K562 (cell line): ENCODE results near the gene ARID3A. TPM values are rescaled to one million over a fixed set of nuclear protein-coding genes. Genes with fewer than 3 reads are reported as not detected.

Experiments used
- BHLHE40 ChIP-seq: IDR thresholded peaks from 2 replicates; pipeline ENCODE4 v1.6.1; 2011; ENCODE audit warnings: low read length, improper control_type of control experiment
- FIP1L1 ChIP-seq: fragments of 200-400 bp; formaldehyde crosslinking; IDR thresholded peaks from 2 replicates; pipeline ENCODE4 v1.6.1; 2018; ENCODE audit warnings: mild to moderate bottlenecking, low read depth, low read length; ENCODE audit not compliant: poor library complexity, severe bottlenecking
- KLF6 ChIP-seq: fragments of 250-450 bp; sonication (Bioruptor Pico); IDR thresholded peaks from 2 replicates; pipeline ENCODE4 v1.4.0; 2020; ENCODE audit warnings: mild to moderate bottlenecking, moderate library complexity, borderline replicate concordance
- MED1 ChIP-seq: sonication (generic); formaldehyde crosslinking; IDR thresholded peaks from 2 replicates; pipeline ENCODE4 v1.8.1; 2023; ENCODE audit warnings: missing genetic modification reagents, borderline replicate concordance
- NR2C1 ChIP-seq, 2 experiments: fragments of 450-650 bp; IDR thresholded peaks; 2 replicates each; pipeline ENCODE4 v1.6.1; 2017; ENCODE audit warnings: mild to moderate bottlenecking in 2 of 2, antibody characterized with exemption in 1 of 2, inconsistent platforms in 1 of 2, missing compliant biosample characterization in 1 of 2, missing genetic modification characterization in 1 of 2
- PHF8 ChIP-seq: fragments of 200-600 bp; sonication (generic); IDR thresholded peaks from 2 replicates; pipeline ENCODE4 v1.6.1; 2012; ENCODE audit warnings: mixed run types, mild to moderate bottlenecking, inconsistent platforms, low read length, moderate library complexity, borderline replicate concordance
- RNF2 ChIP-seq: sonication (generic); IDR thresholded peaks from 2 replicates; pipeline ENCODE4 v1.6.1; 2016
- SIRT6 ChIP-seq: IDR thresholded peaks from one replicate; pipeline ENCODE4 v1.6.1; 2012; ENCODE audit warnings: low read depth, mild to moderate bottlenecking, control low read depth, inconsistent platforms, low read length, moderate library complexity
- SMARCA4 ChIP-seq: fragments of 450-650 bp; IDR thresholded peaks from 2 replicates; pipeline ENCODE4 v1.6.1; 2016
- ZNF407 ChIP-seq: fragments of 450-650 bp; IDR thresholded peaks from 2 replicates; pipeline ENCODE4 v1.6.1; 2016; ENCODE audit warnings: low read depth
- ZNF740 ChIP-seq, 3 experiments: fragments of 200-800 bp in 1 of 3; sonication (Bioruptor generic) in 1 of 3; sonication (generic) in 1 of 3; formaldehyde crosslinking in 1 of 3; IDR thresholded peaks; 2 replicates each; pipeline versions ENCODE4 v1.6.1 to v1.8.0; 2016 to 2022; ENCODE audit warnings: mild to moderate bottlenecking in 2 of 3, missing compliant biosample characterization in 2 of 3, missing genetic modification characterization in 2 of 3, missing genetic modification reagents in 1 of 3
- ZNF75A ChIP-seq: fragments of 450-650 bp; formaldehyde crosslinking; IDR thresholded peaks from 2 replicates; pipeline ENCODE4 v1.4.0; 2020; ENCODE audit warnings: mild to moderate bottlenecking
- polyA plus RNA-seq, 8 experiments: library from polyadenylated mRNA; depleted of rRNA in 4 of 8; stranded (reverse) in 5 of 8; unstranded in 3 of 8; fragments of >200 nt; fragmentation: Nextera tagmentation in 2 of 8; fragmentation: Illumina TruSeq in 1 of 8; extraction: Ambion mirVana in 2 of 8; extraction: Trizol in 1 of 8; gene quantifications; 2 replicates each; pipeline versions ENCODE4 v1.2.1 to v1.2.3, GENCODE V29; 2011 to 2014; ENCODE audit warnings: inconsistent platforms in 1 of 8, missing spikeins in 1 of 8
- total RNA-seq, 7 experiments: library from RNA; depleted of rRNA in 6 of 7; stranded (reverse); fragments of >200 nt in 6 of 7; fragmentation: Illumina TruSeq in 2 of 7; extraction: Trizol in 2 of 7; gene quantifications; 2 replicates each; pipeline versions ENCODE4 v1.2.1 to v1.2.3, GENCODE V29; 2011 to 2021; ENCODE audit warnings: low replicate concordance in 1 of 7
- TF ChIP-seq, protein P1 (sequence below): sonication (generic); formaldehyde crosslinking; IDR thresholded peaks from 2 replicates; pipeline ENCODE4 v1.9.0; 2022; ENCODE audit warnings: mild to moderate bottlenecking, missing genetic modification reagents
- TF ChIP-seq, protein P2 (sequence below): sonication (generic); formaldehyde crosslinking; IDR thresholded peaks from 2 replicates; pipeline ENCODE4 v1.8.1; 2023; ENCODE audit warnings: mild to moderate bottlenecking, missing genetic modification reagents

The ARID3A gene
- total and polyA plus RNA-seq, 9 of the 15 experiments (the other 6 are each of a cell fraction or from before 2014, with no cell fraction given), result 1.4 to 118 (median 31.2) TPM

GRCh38 chr19:980133-980998 lies 54.5 kb downstream of the ARID3A start (continued):
- TF ChIP-seq ZNF407 (no peak), ZNF75A (CRISPR knock-in tag) (no peak), SMARCA4 (peak; percentile 75), PHF8 (peak; percentile 45; the same call in 1 of the 2 replicates), RNF2 (peak; percentile 94), MED1 (no peak), ZNF740 (CRISPR knock-in tag; IDR thresholded peaks at IDR 0.05) (peak; percentile 80), ZNF740 (tag; IDR thresholded peaks at IDR 0.05) (peak in 1 of 2 experiments; percentile 47; a peak in 1 of 4 replicates), NR2C1 (IDR thresholded peaks at IDR 0.05) (peak; percentile 98), NR2C1 (tag; IDR thresholded peaks at IDR 0.05) (peak; percentile 99), BHLHE40 (peak; percentile 64), KLF6 (CRISPR knock-in tag) (no peak), SIRT6 (no peak), FIP1L1 (peak; percentile 69)
- TF ChIP-seq, protein P1, sequence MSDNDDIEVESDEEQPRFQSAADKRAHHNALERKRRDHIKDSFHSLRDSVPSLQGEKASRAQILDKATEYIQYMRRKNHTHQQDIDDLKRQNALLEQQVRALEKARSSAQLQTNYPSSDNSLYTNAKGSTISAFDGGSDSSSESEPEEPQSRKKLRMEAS (CRISPR knock-in tag), result peak; percentile 69
- TF ChIP-seq, protein P2, sequence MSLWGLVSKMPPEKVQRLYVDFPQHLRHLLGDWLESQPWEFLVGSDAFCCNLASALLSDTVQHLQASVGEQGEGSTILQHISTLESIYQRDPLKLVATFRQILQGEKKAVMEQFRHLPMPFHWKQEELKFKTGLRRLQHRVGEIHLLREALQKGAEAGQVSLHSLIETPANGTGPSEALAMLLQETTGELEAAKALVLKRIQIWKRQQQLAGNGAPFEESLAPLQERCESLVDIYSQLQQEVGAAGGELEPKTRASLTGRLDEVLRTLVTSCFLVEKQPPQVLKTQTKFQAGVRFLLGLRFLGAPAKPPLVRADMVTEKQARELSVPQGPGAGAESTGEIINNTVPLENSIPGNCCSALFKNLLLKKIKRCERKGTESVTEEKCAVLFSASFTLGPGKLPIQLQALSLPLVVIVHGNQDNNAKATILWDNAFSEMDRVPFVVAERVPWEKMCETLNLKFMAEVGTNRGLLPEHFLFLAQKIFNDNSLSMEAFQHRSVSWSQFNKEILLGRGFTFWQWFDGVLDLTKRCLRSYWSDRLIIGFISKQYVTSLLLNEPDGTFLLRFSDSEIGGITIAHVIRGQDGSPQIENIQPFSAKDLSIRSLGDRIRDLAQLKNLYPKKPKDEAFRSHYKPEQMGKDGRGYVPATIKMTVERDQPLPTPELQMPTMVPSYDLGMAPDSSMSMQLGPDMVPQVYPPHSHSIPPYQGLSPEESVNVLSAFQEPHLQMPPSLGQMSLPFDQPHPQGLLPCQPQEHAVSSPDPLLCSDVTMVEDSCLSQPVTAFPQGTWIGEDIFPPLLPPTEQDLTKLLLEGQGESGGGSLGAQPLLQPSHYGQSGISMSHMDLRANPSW (CRISPR knock-in tag), result no peak
